Chondrocyte (in vitro differentiated cells): ENCODE measurements around the gene JAKMIP2. TPM values are rescaled to one million over a fixed set of nuclear protein-coding genes. Genes with fewer than 3 reads are reported as not detected.

Experiments used
- DNase-seq: peaks from one replicate; pipeline ENCODE4 v3.0.0; 2021; ENCODE audit warnings: mixed read lengths, low spot score
- H3K27ac Mint-ChIP-seq: one replicate; pipeline ENCODE4 v1.8.0; 2021; ENCODE audit warnings: mild to moderate bottlenecking, moderate library complexity, mixed read lengths; ENCODE audit not compliant: unreplicated experiment
- H3K27me3 Mint-ChIP-seq: 2 replicates; pipeline ENCODE4 v1.8.0; 2021; ENCODE audit warnings: low read depth, mixed read lengths
- H3K36me3 Mint-ChIP-seq: 2 replicates; pipeline ENCODE4 v1.8.0; 2021; ENCODE audit warnings: low read depth, mixed read lengths
- H3K4me1 Mint-ChIP-seq: 2 replicates; pipeline ENCODE4 v1.8.0; 2021; ENCODE audit warnings: low read depth, mild to moderate bottlenecking, mixed read lengths
- H3K4me3 Mint-ChIP-seq: one replicate; pipeline ENCODE4 v1.8.0; 2021; ENCODE audit warnings: mild to moderate bottlenecking, moderate library complexity, mixed read lengths; ENCODE audit not compliant: unreplicated experiment
- H3K9me3 Mint-ChIP-seq: 2 replicates; pipeline ENCODE4 v1.8.0; 2021; ENCODE audit warnings: low read depth, mixed read lengths
- total RNA-seq: library from RNA; stranded (reverse); gene quantifications from 3 replicates; pipeline ENCODE4 v1.2.1, GENCODE V29; 2021
- TF ChIP-seq, protein P1 (sequence below): fragments of 200-600 bp; sonication (generic); IDR thresholded peaks from 2 replicates; pipeline ENCODE4 v1.5.0; 2021; ENCODE audit warnings: antibody characterized with exemption, mild to moderate bottlenecking, moderate library complexity

The JAKMIP2 gene
- total RNA-seq, 1 donor from 2014 or later = 7.1 TPM

DNA sequence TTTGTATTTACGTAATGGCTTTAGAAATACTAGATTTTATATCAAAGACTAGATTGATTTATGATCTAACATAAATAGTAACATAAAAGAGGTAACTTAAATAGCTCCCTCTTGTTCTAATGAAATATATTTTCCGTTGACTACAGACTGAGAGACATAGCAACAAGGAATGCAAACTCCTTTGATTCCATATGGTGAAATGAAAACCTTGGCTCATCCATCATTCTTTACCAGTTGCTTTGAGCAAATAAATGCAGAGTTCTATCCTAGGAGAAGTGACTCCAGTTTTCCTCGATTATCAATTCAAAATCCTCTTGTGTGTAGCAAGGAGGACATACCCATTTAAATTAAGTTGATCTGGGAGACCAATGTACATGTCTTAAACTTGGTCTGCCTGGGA, 18.0 kb upstream of the JAKMIP2 start:
- Mint-ChIP-seq H3K9me3 (no peaks in the 10 kb centered on the region), H3K36me3 (no peaks in the 10 kb centered on the region), H3K27me3 (peaks cover 18% of the 10 kb centered on the region), H3K4me3 (no peak overlapping the region), H3K4me1 (no peaks in the 10 kb centered on the region), H3K27ac (no peak overlapping the region)
- no peak for DNase-seq
- TF ChIP-seq, protein P1, sequence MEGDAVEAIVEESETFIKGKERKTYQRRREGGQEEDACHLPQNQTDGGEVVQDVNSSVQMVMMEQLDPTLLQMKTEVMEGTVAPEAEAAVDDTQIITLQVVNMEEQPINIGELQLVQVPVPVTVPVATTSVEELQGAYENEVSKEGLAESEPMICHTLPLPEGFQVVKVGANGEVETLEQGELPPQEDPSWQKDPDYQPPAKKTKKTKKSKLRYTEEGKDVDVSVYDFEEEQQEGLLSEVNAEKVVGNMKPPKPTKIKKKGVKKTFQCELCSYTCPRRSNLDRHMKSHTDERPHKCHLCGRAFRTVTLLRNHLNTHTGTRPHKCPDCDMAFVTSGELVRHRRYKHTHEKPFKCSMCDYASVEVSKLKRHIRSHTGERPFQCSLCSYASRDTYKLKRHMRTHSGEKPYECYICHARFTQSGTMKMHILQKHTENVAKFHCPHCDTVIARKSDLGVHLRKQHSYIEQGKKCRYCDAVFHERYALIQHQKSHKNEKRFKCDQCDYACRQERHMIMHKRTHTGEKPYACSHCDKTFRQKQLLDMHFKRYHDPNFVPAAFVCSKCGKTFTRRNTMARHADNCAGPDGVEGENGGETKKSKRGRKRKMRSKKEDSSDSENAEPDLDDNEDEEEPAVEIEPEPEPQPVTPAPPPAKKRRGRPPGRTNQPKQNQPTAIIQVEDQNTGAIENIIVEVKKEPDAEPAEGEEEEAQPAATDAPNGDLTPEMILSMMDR = no peak

DNA sequence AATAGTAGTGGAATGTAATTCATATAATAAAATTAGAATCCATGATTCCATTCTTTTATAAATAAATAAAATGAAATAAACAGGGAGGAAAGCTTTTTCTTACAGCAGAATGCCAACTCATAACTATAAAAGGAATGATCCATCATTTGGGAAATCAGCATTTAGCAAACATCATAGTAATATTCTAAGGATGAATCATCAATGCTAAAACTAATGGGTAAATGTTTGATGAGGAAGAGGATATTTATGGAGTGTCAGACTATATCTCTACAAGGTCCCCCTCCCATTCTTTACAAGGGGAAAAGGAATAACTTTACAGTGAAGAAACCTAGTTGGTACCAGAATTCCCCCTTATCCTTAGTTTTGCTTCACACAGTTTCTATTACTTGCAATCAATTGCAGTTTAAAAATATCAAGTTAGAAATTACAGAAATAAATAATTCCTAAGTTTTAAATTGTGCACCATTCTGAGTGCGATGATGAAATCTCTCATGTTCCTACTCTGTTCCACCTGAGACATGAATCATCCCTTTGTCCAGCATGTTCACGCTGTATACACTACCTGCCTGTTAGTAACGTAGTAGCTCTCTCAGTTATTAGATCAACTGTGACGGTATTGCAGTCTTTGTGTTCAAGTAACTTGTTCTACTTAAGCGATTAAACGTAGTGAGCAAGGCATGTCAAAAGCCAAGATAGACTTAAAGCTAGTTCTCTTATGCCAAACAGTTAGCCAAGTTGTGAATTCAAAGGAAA, 14.2 kb upstream of the JAKMIP2 start:
- Mint-ChIP-seq H3K4me3 (no peak overlapping the region), H3K27me3 (peaks cover 12% of the 10 kb centered on the region), H3K27ac (no peak overlapping the region), H3K9me3 (no peaks in the 10 kb centered on the region), H3K36me3 (no peaks in the 10 kb centered on the region), H3K4me1 (no peaks in the 10 kb centered on the region)
- DNase-seq = no peak
- TF ChIP-seq, protein P1 = no peak

DNA sequence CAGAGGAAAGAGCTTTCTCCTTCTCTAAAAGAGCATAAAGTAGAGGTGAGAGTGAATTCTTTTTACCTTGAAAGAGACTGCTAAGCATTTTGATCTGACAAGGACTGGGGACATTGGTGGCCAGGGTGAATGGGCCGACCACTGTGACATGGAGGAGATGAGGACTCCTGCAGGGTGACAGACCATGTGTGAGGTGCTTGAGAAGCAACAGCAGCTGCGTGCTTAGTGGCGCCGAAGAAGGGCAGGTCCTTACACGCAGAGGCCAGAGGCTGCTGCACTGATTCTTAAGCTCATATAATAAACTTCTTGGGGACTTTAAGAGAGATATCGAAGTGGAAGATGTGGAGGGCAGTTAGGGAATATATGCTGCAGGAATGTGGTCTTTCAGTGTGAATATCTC, 8.7 kb upstream of the JAKMIP2 start:
- Mint-ChIP-seq H3K27me3 (no peaks in the 10 kb centered on the region), H3K27ac (no peak overlapping the region), H3K4me1 (no peaks in the 10 kb centered on the region), H3K4me3 (no peak overlapping the region), H3K9me3 (no peaks in the 10 kb centered on the region), H3K36me3 (no peaks in the 10 kb centered on the region)
- no peak for DNase-seq
- TF ChIP-seq, protein P1 = no peak

DNA sequence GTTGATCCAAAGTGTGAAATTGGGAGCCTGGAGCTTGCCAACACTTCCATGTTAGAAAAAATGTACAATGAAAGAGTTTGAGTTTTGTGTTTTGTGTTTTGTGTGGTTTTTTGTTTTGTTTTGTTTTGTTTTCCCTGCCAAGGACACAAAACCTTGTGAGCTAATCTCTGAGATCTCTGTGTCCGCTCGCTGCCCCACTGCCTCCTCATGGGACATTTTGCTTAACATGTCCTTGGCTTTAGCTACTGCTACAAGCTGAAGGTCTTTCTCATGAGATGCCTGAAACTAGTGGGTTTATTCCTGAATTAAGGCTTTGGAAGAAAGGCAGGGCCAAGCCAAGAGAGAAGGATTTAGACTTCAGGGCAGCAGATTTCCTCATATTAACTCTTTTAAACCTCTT, 7.3 kb upstream of the JAKMIP2 start:
- Mint-ChIP-seq H3K27ac (no peak overlapping the region), H3K4me3 (no peak overlapping the region), H3K36me3 (no peaks in the 10 kb centered on the region), H3K27me3 (no peaks in the 10 kb centered on the region), H3K9me3 (no peaks in the 10 kb centered on the region), H3K4me1 (no peaks in the 10 kb centered on the region)
- DNase-seq = no peak
- TF ChIP-seq, protein P1 = no peak

DNA sequence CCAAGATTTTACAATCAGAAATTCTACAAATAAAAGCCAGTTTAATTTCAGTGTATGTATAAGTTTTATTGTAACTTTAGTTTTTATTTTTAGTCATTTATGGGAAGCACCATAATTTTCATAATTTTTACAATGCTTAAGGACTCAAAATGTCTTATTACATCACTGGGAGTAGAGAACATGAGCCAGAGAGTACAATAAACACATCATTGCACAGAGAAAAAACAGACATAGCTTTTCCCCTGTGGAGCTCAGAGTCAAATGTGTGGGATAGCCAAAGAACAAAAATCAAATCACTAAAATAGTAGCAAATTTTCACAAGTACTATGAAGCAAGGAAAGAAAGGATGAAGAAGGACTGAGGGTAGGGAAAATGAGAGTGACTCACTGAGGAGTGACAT, 5.5 kb upstream of the JAKMIP2 start:
- Mint-ChIP-seq H3K9me3 (no peaks in the 10 kb centered on the region), H3K4me3 (no peak overlapping the region), H3K27me3 (no peaks in the 10 kb centered on the region), H3K4me1 (no peaks in the 10 kb centered on the region), H3K36me3 (no peaks in the 10 kb centered on the region), H3K27ac (no peak overlapping the region)
- no peak for DNase-seq
- TF ChIP-seq, protein P1 = no peak
